Activated CD8-positive, alpha-beta memory T cell treated with anti-CD3 and anti-CD28 coated beads, Interleukin-2, amount 10 ng/mL, durations not matched to agents 7 days and 5 days (primary cell): ENCODE data around the gene CENPK. TPM values are rescaled to one million over a fixed set of nuclear protein-coding genes. Genes with fewer than 3 reads are reported as not detected.

Experiments
- ATAC-seq: fragments of 150-1000 bp; cut with Tn5 transposase; one replicate; pipeline ENCODE4 v1.10.0; 2021; ENCODE audit warnings: moderate library complexity
- CTCF ChIA-PET: fragments of 350-600 bp; sonication (Branson Sonifier 250); formaldehyde crosslinking; loops from one replicate; lab custom pipeline; 2021; ENCODE audit warnings: antibody characterized with exemption; lab: Charles Lee
- DNase-seq: peaks from one replicate; pipeline ENCODE4 v3.0.0-alpha.2; 2020
- H3K27ac Mint-ChIP-seq: one replicate; pipeline ENCODE4 v1.8.0; 2021; ENCODE audit warnings: mild to moderate bottlenecking, mixed read lengths
- H3K27me3 Mint-ChIP-seq: one replicate; pipeline ENCODE4 v1.8.0; 2021; ENCODE audit warnings: mixed read lengths
- H3K36me3 Mint-ChIP-seq: one replicate; pipeline ENCODE4 v1.8.0; 2021; ENCODE audit warnings: mild to moderate bottlenecking, mixed read lengths
- H3K4me1 Mint-ChIP-seq: one replicate; pipeline ENCODE4 v1.8.0; 2021; ENCODE audit warnings: mixed read lengths
- H3K4me3 Mint-ChIP-seq: one replicate; pipeline ENCODE4 v1.8.0; 2021; ENCODE audit warnings: mild to moderate bottlenecking, moderate library complexity, mixed read lengths
- H3K9me3 Mint-ChIP-seq: one replicate; pipeline ENCODE4 v1.8.0; 2022; ENCODE audit warnings: low read depth, mixed read lengths
- total RNA-seq, 2 experiments: library from RNA; stranded (reverse); gene quantifications; one replicate each; pipeline ENCODE4 v1.2.3, GENCODE V29; 2021

CENPK gene
- total RNA-seq, 2 experiments from 2014 or later: 94.6 to 107 TPM

GRCh38 chr5:65474130-65474711, 88.7 kb downstream of the CENPK start:
- Mint-ChIP-seq H3K9me3 (no peaks in the 10 kb centered on the region), H3K4me3 (no peak overlapping the region), H3K4me1 (peaks cover 6% of the 10 kb centered on the region), H3K36me3 (peaks cover 2% of the 10 kb centered on the region), H3K27me3 (no peaks in the 10 kb centered on the region), H3K27ac (no peak overlapping the region)
- CTCF ChIA-PET: interaction anchor here (1.3 kb wide), 1 partner anchor 9 kb away, joined by 4 read pairs; no protein-coding TSS in a partner anchor
- no peak for ATAC-seq
- DNase-seq: no peak

GRCh38 chr5:65468633-65469032, 94.3 kb downstream of the CENPK start:
- no peak for DNase-seq
- Mint-ChIP-seq H3K27me3 (no peaks in the 10 kb centered on the region), H3K9me3 (no peaks in the 10 kb centered on the region), H3K36me3 (peaks cover 2% of the 10 kb centered on the region), H3K4me3 (no peak overlapping the region), H3K27ac (no peak overlapping the region), H3K4me1 (no peaks in the 10 kb centered on the region)
- CTCF ChIA-PET: interaction anchor here (1.0 kb wide), 1 partner anchor 207 kb away, joined by 3 read pairs; no protein-coding TSS in a partner anchor
- ATAC-seq: no peak

Other genes starting within 250 kb of the CENPK start
- 1 to 10 TPM; 2.8 to 4.0 TPM for gene ADAMTS6, start 81.2 kb downstream of the CENPK start, total RNA-seq
- gene PPWD1, start 128 bp upstream of the CENPK start, total RNA-seq: 10 to 100 TPM; 49.0 to 54.1 TPM
- 10 to 100 TPM in 1 of 2 experiments, 1 to 10 TPM in 1; 9.9 to 10.3 TPM for gene TRIM23, start 61.2 kb upstream of the CENPK start, total RNA-seq
- 1 to 10 TPM; 3.9 to 5.9 TPM for gene SHLD3, start 61.9 kb upstream of the CENPK start, total RNA-seq
- gene TRAPPC13, start 61.9 kb upstream of the CENPK start, total RNA-seq: 10 to 100 TPM; 18.5 to 23.4 TPM
- gene SGTB, start 158.9 kb upstream of the CENPK start, total RNA-seq: 10 to 100 TPM; 12.5 to 14.0 TPM
- 10 to 100 TPM; 15.8 to 19.6 TPM for gene NLN, start 159.0 kb upstream of the CENPK start, total RNA-seq